OCI-LY7 (cell line): Measurements from ENCODE around the gene FNIP1. TPM values are rescaled to one million over a fixed set of nuclear protein-coding genes. Genes with fewer than 3 reads are reported as not detected.

ENCODE experiments used
- BruUV-seq: library from RNA; stranded (reverse); fragments of 400-500 nt; replicated peaks from 2 replicates; lab custom pipeline; 2021; lab: Mats Ljungman, UMichigan
- CTCF ChIA-PET: fragments of 300-600 bp; sonication (Branson Sonifier 250); formaldehyde crosslinking; loops from one replicate; lab custom pipeline; 2022; ENCODE audit warnings: antibody characterized with exemption; ENCODE audit not compliant: unreplicated experiment; lab: Charles Lee
- POLR2A ChIA-PET: fragments of 300-600 bp; sonication (Branson Sonifier 250); formaldehyde crosslinking; loops from one replicate; lab custom pipeline; 2022; ENCODE audit warnings: antibody characterized with exemption; lab: Charles Lee
- DNase-seq: peaks from one replicate; pipeline ENCODE4 v3.0.0-alpha.2; 2015; ENCODE audit warnings: low spot score
- H2AFZ ChIP-seq: fragments of 200-600 bp; sonication (generic), shearing (Covaris generic); 2 replicates; pipeline ENCODE4 v1.6.1; 2014; ENCODE audit warnings: mild to moderate bottlenecking, antibody characterized with exemption, low read length, moderate library complexity
- H3K27ac ChIP-seq: fragments of 200-600 bp; sonication (generic); 2 replicates; pipeline ENCODE4 v1.5.1; 2014; ENCODE audit warnings: mixed run types, low read depth, mild to moderate bottlenecking, moderate library complexity, low read length, inconsistent platforms; ENCODE audit not compliant: poor library complexity, severe bottlenecking
- H3K36me3 ChIP-seq: fragments of 200-600 bp; sonication (generic); 2 replicates; pipeline ENCODE4 v1.6.1; 2014; ENCODE audit warnings: mild to moderate bottlenecking, antibody characterized with exemption, low read length, moderate library complexity, mixed read lengths; ENCODE audit not compliant: insufficient read depth
- H3K4me1 ChIP-seq: fragments of 200-600 bp; sonication (generic); 2 replicates; pipeline ENCODE4 v1.5.1; 2014; ENCODE audit warnings: mild to moderate bottlenecking, low read length; ENCODE audit not compliant: insufficient read depth, poor library complexity, severe bottlenecking
- H3K4me2 ChIP-seq: fragments of 200-600 bp; sonication (generic); 2 replicates; pipeline ENCODE4 v1.6.1; 2014; ENCODE audit warnings: mild to moderate bottlenecking, low read length
- H3K4me3 ChIP-seq: fragments of 200-600 bp; sonication (generic); 2 replicates; pipeline ENCODE4 v1.5.1; 2014; ENCODE audit warnings: mild to moderate bottlenecking, low read depth, low read length; ENCODE audit not compliant: poor library complexity, severe bottlenecking
- H3K79me2 ChIP-seq: fragments of 200-600 bp; sonication (generic); 2 replicates; pipeline ENCODE4 v1.6.1; 2016; ENCODE audit warnings: low read depth, mild to moderate bottlenecking, low read length, moderate library complexity, mixed read lengths; ENCODE audit not compliant: insufficient read depth
- H3K9me2 ChIP-seq: fragments of 200-600 bp; sonication (generic); 2 replicates; pipeline ENCODE4 v1.6.1; 2016; ENCODE audit warnings: mild to moderate bottlenecking, low read length, mixed read lengths; ENCODE audit not compliant: insufficient read depth
- H3K9me3 ChIP-seq: fragments of 200-600 bp; sonication (generic); 2 replicates; pipeline ENCODE4 v1.6.1; 2014; ENCODE audit warnings: mild to moderate bottlenecking, mixed run types, low read length, mixed read lengths
- H4K20me1 ChIP-seq: fragments of 200-600 bp; sonication (generic); 2 replicates; pipeline ENCODE4 v1.6.1; 2014; ENCODE audit warnings: mild to moderate bottlenecking, antibody characterized with exemption, low read length, moderate library complexity, mixed read lengths; ENCODE audit not compliant: insufficient read depth
- EZH2phosphoT487 ChIP-seq: fragments of 200-600 bp; sonication (generic); IDR thresholded peaks from 2 replicates; pipeline ENCODE4 v1.6.1; 2018; ENCODE audit warnings: low read depth, borderline replicate concordance, mild to moderate bottlenecking, mixed run types, antibody characterized with exemption, low read length, moderate library complexity, mixed read lengths
- intact Hi-C: fragments of 100-400 bp; cut with micrococcal nuclease; formaldehyde crosslinking; loops from one replicate; pipeline ENCODE4 v1.10.0; 2022; ENCODE audit not compliant: unreplicated experiment
- total RNA-seq, 2 experiments: library from RNA; depleted of rRNA in 1 of 2; stranded (reverse); fragments of >200 nt in 1 of 2; shearing (Covaris generic) in 1 of 2; gene quantifications; 2 replicates each; pipeline ENCODE4 v1.2.3, GENCODE V29; 2014 to 2022
- TF ChIP-seq, protein P1 (sequence below): fragments of 200-600 bp; sonication (generic); conservative IDR thresholded peaks from 2 replicates; pipeline ENCODE4 v1.5.1; 2014; ENCODE audit warnings: mild to moderate bottlenecking, antibody characterized with exemption, low read length, moderate library complexity, mixed read lengths

The FNIP1 gene
- total RNA-seq, 2 experiments from 2014 or later, result 19.4 to 20.6 TPM

DNA sequence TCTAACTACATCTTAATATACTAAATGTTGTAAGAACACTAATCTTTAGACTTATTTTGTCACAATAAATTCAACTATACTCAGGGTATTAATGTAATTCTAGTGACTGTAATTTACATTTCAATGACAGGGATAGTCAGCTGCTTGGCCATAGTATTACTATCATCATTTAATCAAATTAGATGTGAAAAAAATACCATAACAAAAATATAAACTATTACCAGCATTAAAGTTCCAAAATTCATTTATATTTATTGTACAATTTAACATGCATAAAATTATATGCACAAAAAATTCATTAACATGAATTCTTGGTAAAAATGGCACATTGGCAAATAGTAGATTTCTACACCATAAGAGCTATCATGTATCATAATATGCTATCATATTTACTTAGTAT lies 28.9 kb downstream of the FNIP1 start:
- H4K20me1 ChIP-seq, result no peaks in the 10 kb centered on the region; the same call in 1 of the 2 replicates
- H3K27ac ChIP-seq, result no peak overlapping the region
- intact Hi-C loops, result no loop called here
- ChIA-PET POLR2A (interaction anchor here (0.6 to 1.0 kb wide), 6 partner anchors 19 to 930 kb away, joined by 3 to 7 read pairs (median 4); no protein-coding TSS in a partner anchor), CTCF (no interaction called here)
- no peak overlapping the region for H2AFZ ChIP-seq
- no peak for TF ChIP-seq EZH2phosphoT487
- no peak overlapping the region for H3K4me2 ChIP-seq
- peaks cover 16% of the 10 kb centered on the region for H3K36me3 ChIP-seq
- H3K4me1 ChIP-seq, result peaks cover 3% of the 10 kb centered on the region
- no peaks in the 10 kb centered on the region for H3K9me2 ChIP-seq
- no TSS peak for BruUV-seq
- peaks cover 8% of the 10 kb centered on the region; the same call in 1 of the 2 replicates for H3K9me3 ChIP-seq
- H3K4me3 ChIP-seq, result no peak overlapping the region
- no peak for DNase-seq
- H3K79me2 ChIP-seq, result peaks cover 58% of the 10 kb centered on the region; the same call in 1 of the 2 replicates

DNA sequence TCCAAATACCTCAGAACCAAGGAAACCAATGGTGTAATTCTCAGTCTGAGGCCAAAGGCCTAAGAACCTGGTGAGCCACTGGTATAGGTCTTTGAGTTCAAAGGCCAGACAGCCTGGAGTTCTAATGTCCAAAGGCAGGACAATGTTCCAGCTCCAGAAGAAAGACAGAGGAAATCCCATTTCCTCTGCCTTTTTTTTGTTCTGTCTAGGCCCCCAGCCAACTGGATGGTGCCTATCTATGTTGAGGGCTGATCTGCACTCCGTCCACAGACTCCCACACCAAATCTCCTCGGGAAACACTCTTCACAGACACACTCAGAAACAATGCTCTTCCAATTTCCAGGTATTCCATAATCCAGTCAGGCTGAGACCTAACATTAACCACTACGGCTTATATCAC lies 30.1 kb downstream of the FNIP1 start:
- no peak for DNase-seq
- BruUV-seq, result no TSS peak
- Histone ChIP-seq H3K27ac (no peak overlapping the region), H3K9me3 (peaks cover 15% of the 10 kb centered on the region; the same call in 1 of the 2 replicates), H2AFZ (no peak overlapping the region), H3K4me3 (no peak overlapping the region), H4K20me1 (no peaks in the 10 kb centered on the region; the same call in 1 of the 2 replicates), H3K4me1 (peaks cover 3% of the 10 kb centered on the region), H3K4me2 (no peak overlapping the region), H3K79me2 (peaks cover 56% of the 10 kb centered on the region; the same call in 1 of the 2 replicates), H3K9me2 (no peaks in the 10 kb centered on the region), H3K36me3 (peaks cover 16% of the 10 kb centered on the region)
- ChIA-PET POLR2A (interaction anchor here (0.6 kb wide), 1 partner anchor 356 kb away, joined by 4 read pairs; no protein-coding TSS in a partner anchor), CTCF (no interaction called here)
- TF ChIP-seq EZH2phosphoT487, result no peak
- TF ChIP-seq, protein P1, sequence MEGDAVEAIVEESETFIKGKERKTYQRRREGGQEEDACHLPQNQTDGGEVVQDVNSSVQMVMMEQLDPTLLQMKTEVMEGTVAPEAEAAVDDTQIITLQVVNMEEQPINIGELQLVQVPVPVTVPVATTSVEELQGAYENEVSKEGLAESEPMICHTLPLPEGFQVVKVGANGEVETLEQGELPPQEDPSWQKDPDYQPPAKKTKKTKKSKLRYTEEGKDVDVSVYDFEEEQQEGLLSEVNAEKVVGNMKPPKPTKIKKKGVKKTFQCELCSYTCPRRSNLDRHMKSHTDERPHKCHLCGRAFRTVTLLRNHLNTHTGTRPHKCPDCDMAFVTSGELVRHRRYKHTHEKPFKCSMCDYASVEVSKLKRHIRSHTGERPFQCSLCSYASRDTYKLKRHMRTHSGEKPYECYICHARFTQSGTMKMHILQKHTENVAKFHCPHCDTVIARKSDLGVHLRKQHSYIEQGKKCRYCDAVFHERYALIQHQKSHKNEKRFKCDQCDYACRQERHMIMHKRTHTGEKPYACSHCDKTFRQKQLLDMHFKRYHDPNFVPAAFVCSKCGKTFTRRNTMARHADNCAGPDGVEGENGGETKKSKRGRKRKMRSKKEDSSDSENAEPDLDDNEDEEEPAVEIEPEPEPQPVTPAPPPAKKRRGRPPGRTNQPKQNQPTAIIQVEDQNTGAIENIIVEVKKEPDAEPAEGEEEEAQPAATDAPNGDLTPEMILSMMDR, result no peak
- intact Hi-C loops, result no loop called here

DNA sequence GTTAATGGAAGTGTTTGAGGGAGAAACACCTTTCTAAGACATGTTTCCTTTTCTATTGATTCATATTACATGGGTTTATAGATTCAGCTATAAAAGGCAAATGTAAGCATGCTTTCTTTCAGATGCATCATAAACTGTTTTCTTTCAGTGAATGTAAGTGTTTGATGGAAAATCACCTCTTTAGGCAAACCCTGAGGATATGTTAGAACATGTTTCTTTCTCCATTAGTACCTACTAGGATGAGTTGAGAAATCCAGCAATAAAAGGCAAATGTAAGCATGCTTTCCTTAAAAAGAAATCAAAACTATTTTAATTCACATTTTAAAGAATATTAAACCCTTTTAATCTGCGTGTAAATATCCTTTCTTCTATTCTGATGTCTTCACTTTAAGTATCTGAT lies 31.6 kb downstream of the FNIP1 start:
- CTCF ChIA-PET, result no interaction called here
- no peak overlapping the region for H2AFZ ChIP-seq
- H3K9me3 ChIP-seq, result peaks cover 17% of the 10 kb centered on the region; the same call in 1 of the 2 replicates
- H3K4me3 ChIP-seq, result no peak overlapping the region
- POLR2A ChIA-PET, result no interaction called here
- H3K9me2 ChIP-seq, result no peaks in the 10 kb centered on the region
- peaks cover 3% of the 10 kb centered on the region for H3K4me1 ChIP-seq
- H3K4me2 ChIP-seq, result no peak overlapping the region
- TF ChIP-seq, protein P1, result no peak
- no peak for TF ChIP-seq EZH2phosphoT487
- no peak for DNase-seq
- peaks cover 60% of the 10 kb centered on the region; the same call in 1 of the 2 replicates for H3K79me2 ChIP-seq
- no peaks in the 10 kb centered on the region for H4K20me1 ChIP-seq
- intact Hi-C loops, result no loop called here
- no TSS peak for BruUV-seq
- peaks cover 16% of the 10 kb centered on the region for H3K36me3 ChIP-seq
- H3K27ac ChIP-seq, result no peak overlapping the region
